DOHH2 (cell line): ENCODE data around the gene FDXACB1.

ENCODE experiments used
- EZH2phosphoT487 ChIP-seq: fragments of 200-600 bp; sonication (generic); IDR thresholded peaks from 2 replicates; pipeline ENCODE4 v1.6.1; 2017; ENCODE audit warnings: borderline replicate concordance, mild to moderate bottlenecking, antibody characterized with exemption, low read length, moderate library complexity, mixed read lengths
- TF ChIP-seq, protein P1 (sequence below): fragments of 200-600 bp; sonication (generic); IDR thresholded peaks from one replicate; pipeline ENCODE4 v1.5.1; 2014; ENCODE audit warnings: antibody characterized with exemption, mild to moderate bottlenecking, low read depth, low read length; ENCODE audit not compliant: poor library complexity, severe bottlenecking

DNA sequence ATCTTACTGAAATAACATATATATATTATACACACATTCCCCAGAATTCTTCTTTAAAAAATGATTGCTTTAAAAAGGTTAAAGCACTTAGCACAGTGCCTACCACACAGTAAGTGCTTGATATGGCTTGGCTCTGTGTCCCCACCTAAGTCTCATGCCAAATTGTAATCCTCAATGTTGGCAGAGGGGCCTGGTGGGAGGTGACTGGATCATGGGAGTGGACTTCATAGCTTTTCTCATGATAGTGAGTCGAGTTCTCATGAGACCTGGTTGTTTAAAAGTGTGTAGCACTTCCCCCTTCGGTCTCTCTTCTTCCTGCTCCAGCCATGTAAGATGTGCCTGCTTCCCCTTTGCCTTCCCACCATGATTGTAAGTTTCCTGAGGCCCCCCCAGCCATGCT is 26.4 kb upstream of the FDXACB1 start:
- TF ChIP-seq, protein P1, sequence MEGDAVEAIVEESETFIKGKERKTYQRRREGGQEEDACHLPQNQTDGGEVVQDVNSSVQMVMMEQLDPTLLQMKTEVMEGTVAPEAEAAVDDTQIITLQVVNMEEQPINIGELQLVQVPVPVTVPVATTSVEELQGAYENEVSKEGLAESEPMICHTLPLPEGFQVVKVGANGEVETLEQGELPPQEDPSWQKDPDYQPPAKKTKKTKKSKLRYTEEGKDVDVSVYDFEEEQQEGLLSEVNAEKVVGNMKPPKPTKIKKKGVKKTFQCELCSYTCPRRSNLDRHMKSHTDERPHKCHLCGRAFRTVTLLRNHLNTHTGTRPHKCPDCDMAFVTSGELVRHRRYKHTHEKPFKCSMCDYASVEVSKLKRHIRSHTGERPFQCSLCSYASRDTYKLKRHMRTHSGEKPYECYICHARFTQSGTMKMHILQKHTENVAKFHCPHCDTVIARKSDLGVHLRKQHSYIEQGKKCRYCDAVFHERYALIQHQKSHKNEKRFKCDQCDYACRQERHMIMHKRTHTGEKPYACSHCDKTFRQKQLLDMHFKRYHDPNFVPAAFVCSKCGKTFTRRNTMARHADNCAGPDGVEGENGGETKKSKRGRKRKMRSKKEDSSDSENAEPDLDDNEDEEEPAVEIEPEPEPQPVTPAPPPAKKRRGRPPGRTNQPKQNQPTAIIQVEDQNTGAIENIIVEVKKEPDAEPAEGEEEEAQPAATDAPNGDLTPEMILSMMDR: no peak
- no peak for TF ChIP-seq EZH2phosphoT487
